ENCODE measurements around the gene CBFA2T3.

CBFA2T3 gene

GRCh38 chr16:88876942-88877526 is 100.0 kb downstream of the CBFA2T3 start:
- DNase-seq (ENCODE audit: low spot score): no peak

GRCh38 chr16:88875703-88876234 is 101.2 kb downstream of the CBFA2T3 start:
- DNase-seq (ENCODE audit: low spot score): no peak

GRCh38 chr16:88874938-88875599 is 101.9 kb downstream of the CBFA2T3 start:
- DNase-seq (ENCODE audit: low spot score): no peak

- no peak for DNase-seq (ENCODE audit: low spot score)
Measured at GRCh38 chr16:88872650-88873331, 104.2 kb downstream of the CBFA2T3 start.

- DNase-seq (ENCODE audit: low spot score): no peak
Measured at GRCh38 chr16:88871730-88872416, 105.1 kb downstream of the CBFA2T3 start.

GRCh38 chr16:88871349-88871702 is 105.7 kb downstream of the CBFA2T3 start:
- no peak for DNase-seq (ENCODE audit: low spot score)

- no peak for DNase-seq (ENCODE audit: low spot score)
Measured at GRCh38 chr16:88870608-88871348, 106.2 kb downstream of the CBFA2T3 start.

- DNase-seq (ENCODE audit: low spot score): no peak
Measured at GRCh38 chr16:88869673-88869980, 107.4 kb downstream of the CBFA2T3 start.

GRCh38 chr16:88868974-88869672 is 107.9 kb downstream of the CBFA2T3 start:
- no peak for DNase-seq (ENCODE audit: low spot score)

- DNase-seq (ENCODE audit: low spot score): no peak
Measured at GRCh38 chr16:88867581-88868246, 109.3 kb downstream of the CBFA2T3 start.

- no peak for DNase-seq (ENCODE audit: low spot score)
Measured at GRCh38 chr16:88866151-88866920, 110.7 kb downstream of the CBFA2T3 start, which contains the start of gene PABPN1L. Gene PABPN1L (minus strand): TSS chr16:88866660. CDS start chr16:88866606, 54 bp downstream.

- DNase-seq (ENCODE audit: low spot score): no peak
Measured at GRCh38 chr16:88865742-88866141, 111.3 kb downstream of the CBFA2T3 start.

- no peak for DNase-seq (ENCODE audit: low spot score)
Measured at GRCh38 chr16:88865310-88865709, 111.7 kb downstream of the CBFA2T3 start.

- DNase-seq (ENCODE audit: low spot score): no peak
Measured at GRCh38 chr16:88864521-88864920, 112.5 kb downstream of the CBFA2T3 start.

GRCh38 chr16:88864099-88864498 is 112.9 kb downstream of the CBFA2T3 start:
- DNase-seq (ENCODE audit: low spot score): no peak

- DNase-seq (ENCODE audit: low spot score): no peak
Measured at GRCh38 chr16:88863426-88863825, 113.6 kb downstream of the CBFA2T3 start.

- DNase-seq (ENCODE audit: low spot score): no peak
Measured at GRCh38 chr16:88862968-88863367, 114.0 kb downstream of the CBFA2T3 start.

- DNase-seq (ENCODE audit: low spot score): no peak
Measured at GRCh38 chr16:88861359-88861758, 115.6 kb downstream of the CBFA2T3 start.

GRCh38 chr16:88859381-88860091 is 117.5 kb downstream of the CBFA2T3 start:
- DNase-seq (ENCODE audit: low spot score): no peak

All from hematopoietic multipotent progenitor cell treated with erythropoietin and hydrocortisone succinate and interleukin-3 and kit ligand, for 17 days (in vitro differentiated cells).